ENCODE measurements around the gene TMUB2.

TMUB2 gene

GRCh38 chr17:44176671-44177501, 9.9 kb upstream of the TMUB2 start:
- no peak for DNase-seq (ENCODE audit: low spot score)

GRCh38 chr17:44177640-44178039, 9.1 kb upstream of the TMUB2 start:
- DNase-seq (ENCODE audit: low spot score) = no peak

GRCh38 chr17:44178133-44178532, 8.6 kb upstream of the TMUB2 start:
- DNase-seq (ENCODE audit: low spot score) = no peak

GRCh38 chr17:44183024-44183423, 3.7 kb upstream of the TMUB2 start:
- no peak for DNase-seq (ENCODE audit: low spot score)

GRCh38 chr17:44184212-44184810, 2.5 kb upstream of the TMUB2 start:
- no peak for DNase-seq (ENCODE audit: low spot score)

GRCh38 chr17:44187131-44187899, 543 bp downstream of the TMUB2 start:
- DNase-seq (ENCODE audit: low spot score) = no peak

- no peak for DNase-seq (ENCODE audit: low spot score)
These were observed 2.0 kb downstream of the TMUB2 start for GRCh38 chr17:44188576-44189403.

GRCh38 chr17:44190481-44190880, 3.7 kb downstream of the TMUB2 start:
- DNase-seq (ENCODE audit: low spot score) = no peak

- DNase-seq (ENCODE audit: low spot score) = no peak
These were observed 4.6 kb downstream of the TMUB2 start for GRCh38 chr17:44191369-44191768.

- DNase-seq (ENCODE audit: low spot score) = no peak
These were observed 5.2 kb downstream of the TMUB2 start for GRCh38 chr17:44191941-44192496.

- DNase-seq (ENCODE audit: low spot score) = no peak
These were observed 6.0 kb downstream of the TMUB2 start for GRCh38 chr17:44192750-44193149.

GRCh38 chr17:44193326-44194084, 6.7 kb downstream of the TMUB2 start:
- DNase-seq (ENCODE audit: low spot score) = no peak

GRCh38 chr17:44197107-44197506, 10.3 kb downstream of the TMUB2 start:
- no peak for DNase-seq (ENCODE audit: low spot score)

GRCh38 chr17:44197980-44198720, 11.4 kb downstream of the TMUB2 start:
- no peak for DNase-seq (ENCODE audit: low spot score)

- DNase-seq (ENCODE audit: low spot score) = peak; percentile 47
These were observed 12.2 kb downstream of the TMUB2 start for GRCh38 chr17:44198721-44199552.

GRCh38 chr17:44199553-44200477, 13.0 kb downstream of the TMUB2 start, which contains the start of gene ATXN7L3:
Gene ATXN7L3 (minus strand): TSS chr17:44199884. CDS start chr17:44198070, 1,814 bp downstream.
- DNase-seq (ENCODE audit: low spot score) = peak; percentile 97

GRCh38 chr17:44200478-44201155, 13.8 kb downstream of the TMUB2 start:
- DNase-seq (ENCODE audit: low spot score) = peak; percentile 76
